Mucosa of stomach (tissue), 1 donor: ENCODE measurements around the gene CPOX.

Source experiments
- H3K27me3 ChIP-seq: one replicate; pipeline ENCODE4 v1.7.0; 2013; ENCODE audit warnings: mild to moderate bottlenecking, low read length; ENCODE audit not compliant: control insufficient read depth, insufficient read depth
- H3K36me3 ChIP-seq: one replicate; pipeline ENCODE4 v1.7.0; 2013; ENCODE audit warnings: low read length; ENCODE audit not compliant: control insufficient read depth, insufficient read depth
- H3K4me1 ChIP-seq: one replicate; pipeline ENCODE4 v1.7.0; 2013; ENCODE audit warnings: mild to moderate bottlenecking, low read length; ENCODE audit not compliant: control insufficient read depth, insufficient read depth
- H3K4me3 ChIP-seq: one replicate; pipeline ENCODE4 v1.7.0; 2013; ENCODE audit warnings: low read length
- H3K9ac ChIP-seq: one replicate; pipeline ENCODE4 v1.7.0; 2013; ENCODE audit warnings: mild to moderate bottlenecking, low read length, moderate library complexity
- H3K9me3 ChIP-seq: one replicate; pipeline ENCODE4 v1.7.0; 2013; ENCODE audit warnings: mild to moderate bottlenecking, low read length, moderate library complexity; ENCODE audit not compliant: control insufficient read depth
- donor health status: Pancreatic carcinoma.

Gene CPOX

DNA sequence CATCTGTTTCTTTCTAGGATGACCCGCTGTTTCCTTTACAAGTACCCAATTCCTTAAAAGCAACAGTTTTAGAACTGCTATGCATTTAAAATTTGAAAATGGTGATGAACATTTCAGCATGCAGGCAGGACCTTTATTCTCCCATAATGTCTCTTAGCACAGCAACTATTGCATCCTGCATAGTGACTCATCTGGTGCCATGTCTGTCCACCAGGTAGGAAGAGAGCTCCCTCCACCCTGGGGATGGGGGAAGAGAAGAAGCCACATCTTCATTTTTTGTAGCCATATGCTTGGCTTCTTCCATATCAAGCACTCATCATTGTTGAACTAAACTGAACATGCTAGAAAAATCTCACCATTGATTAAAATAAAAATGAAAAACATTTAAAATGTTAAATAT lies 51.7 kb downstream of the CPOX start:
- no peaks in the 10 kb centered on the region for H3K9me3 ChIP-seq
- H3K9ac ChIP-seq, result no peak overlapping the region
- no peaks in the 10 kb centered on the region for H3K36me3 ChIP-seq
- no peaks in the 10 kb centered on the region for H3K4me1 ChIP-seq
- H3K27me3 ChIP-seq, result no peaks in the 10 kb centered on the region
- H3K4me3 ChIP-seq, result no peak overlapping the region

DNA sequence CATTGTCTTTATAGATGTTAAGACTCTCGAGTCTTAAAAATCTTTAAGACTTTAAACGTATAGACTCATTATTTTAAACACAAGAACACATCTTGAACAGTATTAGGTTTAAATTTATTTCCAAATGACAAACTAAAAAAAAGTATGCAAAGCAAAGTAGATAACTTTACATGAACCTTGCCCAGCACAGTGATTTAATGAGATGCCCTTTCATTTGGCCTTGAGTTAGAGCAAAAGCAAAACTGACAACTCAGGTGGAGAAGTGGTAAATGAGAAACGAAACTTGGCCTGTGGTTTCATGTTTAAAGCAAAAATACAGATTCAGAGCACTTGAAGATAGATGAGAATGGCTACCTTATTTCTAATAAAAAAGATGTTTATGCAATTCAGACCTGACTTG lies 53.1 kb downstream of the CPOX start:
- Histone ChIP-seq H3K9me3 (no peaks in the 10 kb centered on the region), H3K4me1 (no peaks in the 10 kb centered on the region), H3K9ac (no peak overlapping the region), H3K36me3 (no peaks in the 10 kb centered on the region), H3K27me3 (no peaks in the 10 kb centered on the region), H3K4me3 (no peak overlapping the region)

DNA sequence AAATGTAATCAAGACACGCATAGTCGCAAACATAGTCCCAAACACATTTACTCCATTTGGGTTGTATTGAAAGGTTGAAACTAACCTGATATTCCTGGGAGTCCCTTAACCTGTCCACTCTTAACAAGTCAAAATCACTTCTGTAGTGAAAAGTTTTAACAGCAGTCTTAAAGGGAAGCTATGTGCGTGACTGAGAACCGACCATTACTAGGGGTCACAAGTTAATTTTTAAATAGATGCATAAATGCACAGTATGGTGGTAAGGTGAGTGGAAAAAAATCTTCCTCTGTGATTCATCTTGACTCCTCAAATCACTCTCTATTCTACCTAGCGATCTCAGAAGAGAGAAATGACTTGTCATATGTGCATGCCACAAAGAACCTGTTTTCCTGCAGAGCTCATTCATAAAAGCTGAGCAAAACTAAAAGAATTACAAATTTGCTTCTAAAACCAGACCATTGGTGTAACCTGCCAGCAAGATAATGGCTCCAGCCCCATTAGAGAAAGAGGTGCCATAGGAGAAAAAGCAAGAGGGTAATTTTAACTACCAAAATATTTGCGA lies 56.9 kb downstream of the CPOX start:
- no peaks in the 10 kb centered on the region for H3K36me3 ChIP-seq
- H3K27me3 ChIP-seq, result no peaks in the 10 kb centered on the region
- H3K9me3 ChIP-seq, result no peaks in the 10 kb centered on the region
- no peak overlapping the region for H3K4me3 ChIP-seq
- H3K4me1 ChIP-seq, result no peaks in the 10 kb centered on the region
- no peak overlapping the region for H3K9ac ChIP-seq

DNA sequence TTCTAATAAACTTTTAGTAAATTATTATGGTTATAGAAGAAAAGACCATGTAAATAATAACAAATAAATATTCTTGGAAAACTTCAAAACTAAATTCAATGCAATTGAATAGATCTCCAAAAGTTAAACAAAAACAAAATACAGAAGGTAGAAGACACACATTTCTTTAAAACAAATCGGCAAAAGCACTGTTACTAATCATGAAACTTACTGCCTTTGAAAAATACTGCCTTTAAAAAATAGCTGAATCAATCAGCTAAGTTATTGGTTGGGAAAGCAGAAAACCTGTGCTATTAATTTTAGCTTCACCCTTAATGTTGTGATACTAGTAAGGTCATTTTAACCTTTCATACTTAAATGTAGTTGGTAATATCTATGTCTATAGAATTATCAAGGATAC lies 58.7 kb downstream of the CPOX start:
- no peak overlapping the region for H3K4me3 ChIP-seq
- no peaks in the 10 kb centered on the region for H3K4me1 ChIP-seq
- H3K9ac ChIP-seq, result no peak overlapping the region
- no peaks in the 10 kb centered on the region for H3K9me3 ChIP-seq
- H3K36me3 ChIP-seq, result no peaks in the 10 kb centered on the region
- H3K27me3 ChIP-seq, result no peaks in the 10 kb centered on the region

DNA sequence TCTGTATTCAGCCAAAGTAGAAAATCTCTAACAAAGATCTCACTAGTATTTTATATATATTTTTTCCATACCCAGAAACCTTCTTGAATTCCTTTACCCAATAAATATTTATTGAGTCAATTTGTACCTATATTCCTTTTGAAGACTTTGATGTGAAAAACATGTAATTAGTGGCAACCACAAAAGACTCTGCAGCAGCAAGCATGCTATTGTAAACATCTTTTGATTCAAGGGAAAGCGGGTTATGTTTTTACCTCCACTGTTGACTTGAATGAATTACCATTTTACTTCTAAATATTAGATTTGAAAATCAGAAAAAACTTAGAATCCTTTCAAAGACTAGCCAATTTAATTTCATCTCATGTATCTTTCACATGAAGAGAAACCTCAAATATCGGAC lies 59.2 kb downstream of the CPOX start:
- Histone ChIP-seq H3K27me3 (no peaks in the 10 kb centered on the region), H3K4me1 (no peaks in the 10 kb centered on the region), H3K9ac (no peak overlapping the region), H3K36me3 (no peaks in the 10 kb centered on the region), H3K4me3 (no peak overlapping the region), H3K9me3 (no peaks in the 10 kb centered on the region)

DNA sequence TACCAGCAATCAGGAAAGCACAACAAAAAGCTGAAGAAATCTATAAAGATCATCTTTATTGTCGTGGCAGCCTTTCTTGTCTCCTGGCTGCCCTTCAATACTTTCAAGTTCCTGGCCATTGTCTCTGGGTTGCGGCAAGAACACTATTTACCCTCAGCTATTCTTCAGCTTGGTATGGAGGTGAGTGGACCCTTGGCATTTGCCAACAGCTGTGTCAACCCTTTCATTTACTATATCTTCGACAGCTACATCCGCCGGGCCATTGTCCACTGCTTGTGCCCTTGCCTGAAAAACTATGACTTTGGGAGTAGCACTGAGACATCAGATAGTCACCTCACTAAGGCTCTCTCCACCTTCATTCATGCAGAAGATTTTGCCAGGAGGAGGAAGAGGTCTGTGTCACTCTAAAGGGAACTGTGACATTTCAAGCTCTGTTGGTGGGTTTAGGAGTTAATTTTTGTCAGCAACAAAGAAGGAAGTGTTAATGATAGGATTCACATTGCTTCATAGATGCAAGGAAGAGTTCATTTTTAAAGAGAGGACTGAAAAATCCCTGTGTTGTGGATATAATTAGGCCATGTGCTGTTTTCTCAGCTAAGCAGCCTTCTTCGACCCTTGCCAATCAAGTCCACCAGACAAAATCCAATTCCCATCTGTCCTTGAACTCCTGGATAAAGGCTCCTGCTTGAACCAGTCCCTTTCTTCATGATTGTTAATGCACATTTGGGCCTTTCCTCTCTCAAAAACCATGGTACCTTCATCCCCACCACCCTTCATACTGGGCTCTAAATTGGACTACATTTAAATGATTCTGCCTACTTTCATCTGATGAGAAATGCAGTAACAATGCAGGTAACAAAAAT lies 60.5 kb downstream of the CPOX start:
- no peak overlapping the region for H3K4me3 ChIP-seq
- no peak overlapping the region for H3K9ac ChIP-seq
- H3K27me3 ChIP-seq, result no peaks in the 10 kb centered on the region
- no peaks in the 10 kb centered on the region for H3K36me3 ChIP-seq
- H3K4me1 ChIP-seq, result no peaks in the 10 kb centered on the region
- no peaks in the 10 kb centered on the region for H3K9me3 ChIP-seq

DNA sequence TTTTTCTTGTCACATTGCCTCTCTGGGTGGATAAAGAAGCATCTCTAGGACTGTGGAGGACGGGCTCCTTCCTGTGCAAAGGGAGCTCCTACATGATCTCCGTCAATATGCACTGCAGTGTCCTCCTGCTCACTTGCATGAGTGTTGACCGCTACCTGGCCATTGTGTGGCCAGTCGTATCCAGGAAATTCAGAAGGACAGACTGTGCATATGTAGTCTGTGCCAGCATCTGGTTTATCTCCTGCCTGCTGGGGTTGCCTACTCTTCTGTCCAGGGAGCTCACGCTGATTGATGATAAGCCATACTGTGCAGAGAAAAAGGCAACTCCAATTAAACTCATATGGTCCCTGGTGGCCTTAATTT lies 61.2 kb downstream of the CPOX start:
- Histone ChIP-seq H3K9ac (no peak overlapping the region), H3K36me3 (no peaks in the 10 kb centered on the region), H3K4me3 (no peak overlapping the region), H3K27me3 (no peaks in the 10 kb centered on the region), H3K4me1 (no peaks in the 10 kb centered on the region), H3K9me3 (no peaks in the 10 kb centered on the region)

DNA sequence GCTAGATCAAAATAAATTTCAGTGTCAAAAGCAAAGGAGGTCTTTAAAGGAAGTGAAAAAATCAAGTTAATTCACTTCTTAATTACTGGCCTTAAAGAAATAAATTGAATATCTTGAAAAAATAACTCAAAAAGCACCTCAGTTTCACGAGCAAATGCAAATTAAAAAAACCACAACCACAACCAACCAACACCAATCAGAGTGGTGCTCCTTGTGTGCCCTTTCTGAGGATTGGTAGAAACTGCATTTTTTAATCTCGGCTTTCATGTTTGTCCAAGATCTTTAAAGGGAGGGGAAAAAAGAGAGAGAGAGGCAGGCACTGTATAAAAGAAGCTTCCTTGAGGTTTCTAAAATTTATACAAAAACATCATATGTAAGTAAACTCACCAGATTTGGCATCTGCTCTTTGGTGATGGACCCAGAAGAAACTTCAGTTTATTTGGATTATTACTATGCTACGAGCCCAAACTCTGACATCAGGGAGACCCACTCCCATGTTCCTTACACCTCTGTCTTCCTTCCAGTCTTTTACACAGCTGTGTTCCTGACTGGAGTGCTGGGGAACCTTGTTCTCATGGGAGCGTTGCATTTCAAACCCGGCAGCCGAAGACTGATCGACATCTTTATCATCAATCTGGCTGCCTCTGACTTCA lies 61.7 kb downstream of the CPOX start, which contains the start of gene GPR15:
GPR15 (plus strand) TSS at position 357 of the 653 bp plus-strand sequence; CDS start at position 413, 56 bp downstream.
- no peak within 1 kb of the TSS for H3K9ac ChIP-seq
- H3K4me1 ChIP-seq, result no peaks in the 10 kb centered on the region
- H3K36me3 ChIP-seq, result no peaks in the 10 kb centered on the region
- H3K27me3 ChIP-seq, result no peaks in the 10 kb centered on the region
- no peak within 1 kb of the TSS for H3K4me3 ChIP-seq
- no peaks in the 10 kb centered on the region for H3K9me3 ChIP-seq

DNA sequence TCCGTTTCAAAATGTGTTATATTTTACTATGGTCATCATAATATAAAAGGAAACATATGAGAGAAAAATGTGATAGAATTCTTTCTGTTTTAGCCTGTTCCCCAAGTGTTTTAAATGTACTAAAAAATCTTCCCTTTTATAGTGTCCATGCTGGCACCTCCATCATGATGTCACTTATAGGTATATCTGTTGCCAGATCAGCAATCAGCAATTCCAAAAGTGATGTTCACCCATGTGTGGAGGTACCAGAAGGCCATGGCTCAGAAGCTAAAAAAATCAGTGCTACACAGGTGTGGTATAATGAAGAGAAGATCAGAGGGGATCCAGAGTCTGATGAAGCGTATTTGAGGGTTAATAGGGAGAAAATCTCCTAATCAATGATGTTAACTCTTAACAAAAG lies 62.7 kb downstream of the CPOX start:
- H3K9me3 ChIP-seq, result no peaks in the 10 kb centered on the region
- H3K36me3 ChIP-seq, result no peaks in the 10 kb centered on the region
- no peaks in the 10 kb centered on the region for H3K27me3 ChIP-seq
- no peaks in the 10 kb centered on the region for H3K4me1 ChIP-seq
- no peak overlapping the region for H3K9ac ChIP-seq
- no peak overlapping the region for H3K4me3 ChIP-seq

DNA sequence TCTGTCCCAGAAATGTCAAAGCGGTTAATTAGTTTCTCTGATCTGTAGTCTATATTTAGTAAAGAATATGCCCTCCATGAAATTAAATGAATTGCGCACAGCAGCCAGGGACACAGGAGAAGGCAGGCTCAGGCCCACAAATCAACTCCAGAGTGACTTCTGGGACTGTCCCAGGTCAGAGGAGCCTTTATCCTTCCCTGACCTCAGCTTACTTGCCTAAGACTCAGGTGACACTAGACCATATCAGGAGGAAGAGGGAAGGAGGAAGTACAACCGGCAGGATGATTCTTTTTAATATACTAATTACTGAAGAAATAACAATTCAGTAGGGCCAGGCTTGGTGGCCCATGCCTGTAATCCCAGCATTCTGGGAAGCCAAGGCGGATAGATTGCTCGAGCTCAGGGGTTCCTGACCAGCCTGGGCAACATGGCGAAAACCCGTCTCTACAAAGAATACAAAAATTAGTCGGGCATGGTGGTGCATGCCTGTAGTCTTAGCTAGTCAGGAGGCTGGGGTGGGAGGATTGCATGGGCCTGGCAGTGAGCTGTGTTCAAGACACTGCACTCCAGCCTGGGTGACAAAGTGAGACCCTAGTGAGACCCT lies 63.5 kb downstream of the CPOX start:
- Histone ChIP-seq H3K27me3 (no peaks in the 10 kb centered on the region), H3K9ac (no peak overlapping the region), H3K36me3 (no peaks in the 10 kb centered on the region), H3K9me3 (no peaks in the 10 kb centered on the region), H3K4me3 (no peak overlapping the region), H3K4me1 (no peaks in the 10 kb centered on the region)
